ENCODE measurements around the gene APBB2. TPM values are rescaled to one million over a fixed set of nuclear protein-coding genes. Genes with fewer than 3 reads are reported as not detected.

The APBB2 gene
- total RNA-seq, 2 experiments from 2014 or later = 3.1 to 5.5 TPM

DNA sequence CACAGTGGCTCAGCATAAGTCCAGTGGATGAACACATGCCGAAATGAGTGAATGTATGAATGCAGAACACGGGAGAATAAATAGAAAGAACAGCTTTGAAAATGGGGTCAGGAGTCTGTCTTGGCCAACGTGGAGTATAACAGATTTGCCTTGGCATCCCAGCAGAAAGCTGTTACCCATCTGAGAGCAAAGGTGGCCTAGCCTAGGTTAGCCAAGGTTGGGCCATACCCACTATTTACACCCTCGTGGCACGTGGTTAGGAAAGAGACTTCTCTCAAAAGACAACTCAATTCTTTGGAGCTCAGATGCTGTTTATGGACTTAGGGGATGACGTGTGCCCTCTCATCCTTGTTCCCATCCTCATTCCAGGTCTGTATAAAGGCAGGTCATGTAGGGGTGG is 337.3 kb downstream of the APBB2 start:
- Mint-ChIP-seq H3K36me3 (no peaks in the 10 kb centered on the region), H3K4me1 (peaks cover 4% of the 10 kb centered on the region), H3K27me3 (peaks cover 8% of the 10 kb centered on the region), H3K27ac (no peak overlapping the region), H3K9me3 (no peaks in the 10 kb centered on the region), H3K4me3 (no peak overlapping the region)
- DNase-seq = no peak

DNA sequence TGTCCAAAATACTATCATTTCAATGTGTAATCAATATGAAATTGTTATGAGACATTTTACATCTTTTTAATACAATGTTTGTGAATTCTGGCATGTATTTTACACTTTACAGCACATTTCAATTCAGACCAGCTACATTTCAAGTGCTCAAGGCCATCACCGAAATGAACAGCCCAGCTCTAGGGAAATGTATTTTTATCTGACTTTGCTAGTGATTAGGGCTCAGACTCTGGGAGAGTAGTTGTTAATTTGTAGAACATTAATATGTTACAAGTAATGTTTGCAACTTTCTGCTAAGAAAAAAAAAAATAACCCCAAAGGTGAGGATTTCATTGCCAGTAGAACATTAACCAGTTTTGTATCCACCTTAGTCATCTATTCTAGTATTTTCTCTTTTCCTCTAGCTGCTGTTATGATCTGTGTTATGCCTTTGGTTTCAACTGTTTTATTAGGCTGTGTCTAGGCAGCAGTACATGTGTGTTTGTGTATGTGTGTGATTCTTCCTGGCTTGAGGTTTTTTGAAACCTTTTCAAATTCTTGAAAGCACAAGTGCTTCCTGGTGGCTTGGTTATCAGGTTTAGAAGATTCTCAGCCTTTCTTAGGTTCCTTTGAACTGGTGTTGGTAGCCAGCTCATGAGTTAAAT is 338.7 kb downstream of the APBB2 start:
- H3K4me1 Mint-ChIP-seq = peaks cover 4% of the 10 kb centered on the region
- no peaks in the 10 kb centered on the region for H3K9me3 Mint-ChIP-seq
- H3K4me3 Mint-ChIP-seq = no peak overlapping the region
- H3K27ac Mint-ChIP-seq = no peak overlapping the region
- H3K27me3 Mint-ChIP-seq = peaks cover 5% of the 10 kb centered on the region
- no peak for DNase-seq
- no peaks in the 10 kb centered on the region for H3K36me3 Mint-ChIP-seq

DNA sequence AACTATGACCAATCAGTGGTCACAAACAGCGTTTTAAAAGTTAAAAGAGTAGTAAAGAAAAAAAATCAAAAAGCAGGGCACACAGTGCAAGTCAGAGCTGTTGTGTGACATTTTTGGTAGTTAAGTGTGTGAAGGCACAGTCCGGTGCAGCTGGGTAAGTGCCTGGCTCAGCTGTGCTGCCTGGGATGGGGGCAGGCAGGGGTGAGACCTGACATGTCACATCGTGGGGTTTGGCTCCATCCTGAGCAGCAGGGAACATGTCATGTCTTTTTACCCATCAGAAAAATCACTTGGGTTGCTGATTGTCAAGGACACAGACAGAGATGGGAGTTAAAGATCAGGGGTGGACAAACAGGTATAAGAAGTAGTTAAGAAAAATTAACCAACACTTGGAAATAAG is 339.4 kb downstream of the APBB2 start:
- Mint-ChIP-seq H3K36me3 (no peaks in the 10 kb centered on the region), H3K9me3 (no peaks in the 10 kb centered on the region), H3K27ac (no peak overlapping the region), H3K4me3 (no peak overlapping the region), H3K4me1 (peaks cover 4% of the 10 kb centered on the region), H3K27me3 (peaks cover 2% of the 10 kb centered on the region)
- no peak for DNase-seq

DNA sequence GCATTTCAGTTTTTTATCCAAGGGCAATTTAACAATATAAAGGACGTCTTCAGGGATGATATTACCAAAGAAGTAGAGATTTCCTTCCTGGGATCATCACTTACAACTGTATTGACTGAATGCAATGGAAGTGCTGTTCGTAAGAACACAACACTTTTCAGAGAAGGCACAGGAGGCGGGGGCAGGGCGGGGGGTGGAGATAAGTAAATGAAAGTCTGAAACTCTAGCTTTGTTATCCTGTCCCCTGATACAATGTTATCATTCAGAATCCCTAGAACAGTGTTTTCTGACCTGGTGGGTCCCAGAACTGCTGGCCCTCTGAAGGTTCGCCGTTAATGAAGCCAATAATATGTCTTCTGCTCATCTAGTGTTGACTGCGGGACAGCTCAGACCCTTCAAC is 340.0 kb downstream of the APBB2 start:
- Mint-ChIP-seq H3K36me3 (no peaks in the 10 kb centered on the region), H3K9me3 (no peaks in the 10 kb centered on the region), H3K27ac (no peak overlapping the region), H3K4me3 (no peak overlapping the region), H3K4me1 (peaks cover 4% of the 10 kb centered on the region), H3K27me3 (no peaks in the 10 kb centered on the region)
- no peak for DNase-seq

DNA sequence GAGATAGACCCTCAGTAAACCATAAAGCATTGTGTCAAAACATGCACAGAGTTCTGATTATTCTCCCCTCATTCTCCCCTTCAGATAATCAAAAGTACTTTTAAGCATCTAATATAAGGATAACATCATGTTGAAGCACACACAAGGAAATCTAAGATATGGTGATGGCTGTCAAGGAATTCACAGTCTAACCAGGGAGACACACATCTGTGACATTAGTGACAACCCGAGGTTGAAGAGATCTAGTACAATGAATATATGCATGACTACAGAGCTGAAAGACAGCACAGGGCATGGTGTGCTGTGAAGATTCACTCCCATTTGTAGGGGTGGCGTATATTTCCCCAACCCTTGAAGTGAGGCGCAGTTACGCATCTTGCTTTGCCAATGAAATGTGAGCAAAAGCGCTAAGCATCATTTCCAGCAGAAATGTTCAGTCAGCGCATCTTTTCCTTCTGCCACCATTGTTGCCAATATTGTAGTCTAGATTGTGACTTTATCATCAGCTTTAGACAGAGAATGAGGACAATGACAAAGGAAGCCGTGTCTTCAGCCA is 342.6 kb downstream of the APBB2 start:
- H3K36me3 Mint-ChIP-seq = no peaks in the 10 kb centered on the region
- DNase-seq = no peak
- H3K27me3 Mint-ChIP-seq = peaks cover 5% of the 10 kb centered on the region
- H3K9me3 Mint-ChIP-seq = no peaks in the 10 kb centered on the region
- peaks cover 4% of the 10 kb centered on the region for H3K4me1 Mint-ChIP-seq
- no peak overlapping the region for H3K4me3 Mint-ChIP-seq
- no peak overlapping the region for H3K27ac Mint-ChIP-seq

DNA sequence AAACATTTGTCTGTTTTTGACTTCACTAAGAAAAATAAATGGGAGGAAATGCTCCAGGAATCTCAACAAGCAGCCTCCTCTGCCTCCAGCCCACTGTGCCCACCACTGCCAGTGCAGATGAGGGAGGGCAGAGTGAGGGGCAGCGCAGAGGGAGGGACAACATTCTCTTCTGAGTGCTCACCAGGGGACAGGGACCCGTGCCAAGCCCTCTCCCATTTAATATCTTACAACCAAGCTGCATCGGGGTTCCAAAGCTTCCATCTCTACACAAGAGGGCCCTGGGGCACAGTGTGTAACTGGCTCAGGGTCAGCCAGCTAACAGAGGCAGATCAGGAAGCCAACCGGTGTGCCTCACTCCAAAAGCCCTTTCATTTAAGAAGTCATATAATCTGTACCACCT is 344.2 kb downstream of the APBB2 start:
- Mint-ChIP-seq H3K4me1 (no peaks in the 10 kb centered on the region), H3K27ac (no peak overlapping the region), H3K27me3 (peaks cover 5% of the 10 kb centered on the region), H3K9me3 (no peaks in the 10 kb centered on the region), H3K36me3 (no peaks in the 10 kb centered on the region), H3K4me3 (no peak overlapping the region)
- no peak for DNase-seq

- Mint-ChIP-seq H3K4me1 (no peaks in the 10 kb centered on the region), H3K27me3 (peaks cover 7% of the 10 kb centered on the region), H3K36me3 (no peaks in the 10 kb centered on the region), H3K27ac (no peak overlapping the region), H3K9me3 (no peaks in the 10 kb centered on the region), H3K4me3 (no peak overlapping the region)
- DNase-seq = no peak
Measured at GRCh38 chr4:40865696-40866095, 348.6 kb downstream of the APBB2 start.

GRCh38 chr4:40864531-40864930 is 349.8 kb downstream of the APBB2 start:
- Mint-ChIP-seq H3K4me1 (no peaks in the 10 kb centered on the region), H3K27me3 (peaks cover 14% of the 10 kb centered on the region), H3K27ac (no peak overlapping the region), H3K9me3 (no peaks in the 10 kb centered on the region), H3K4me3 (no peak overlapping the region), H3K36me3 (no peaks in the 10 kb centered on the region)
- DNase-seq = no peak

- peaks cover 6% of the 10 kb centered on the region for H3K4me1 Mint-ChIP-seq
- H3K27me3 Mint-ChIP-seq = peaks cover 55% of the 10 kb centered on the region
- H3K27ac Mint-ChIP-seq = no peak overlapping the region
- H3K36me3 Mint-ChIP-seq = no peaks in the 10 kb centered on the region
- DNase-seq = no peak
- H3K4me3 Mint-ChIP-seq = no peak overlapping the region
- no peaks in the 10 kb centered on the region for H3K9me3 Mint-ChIP-seq
Measured at GRCh38 chr4:40858962-40859361, 355.4 kb downstream of the APBB2 start.

DNA sequence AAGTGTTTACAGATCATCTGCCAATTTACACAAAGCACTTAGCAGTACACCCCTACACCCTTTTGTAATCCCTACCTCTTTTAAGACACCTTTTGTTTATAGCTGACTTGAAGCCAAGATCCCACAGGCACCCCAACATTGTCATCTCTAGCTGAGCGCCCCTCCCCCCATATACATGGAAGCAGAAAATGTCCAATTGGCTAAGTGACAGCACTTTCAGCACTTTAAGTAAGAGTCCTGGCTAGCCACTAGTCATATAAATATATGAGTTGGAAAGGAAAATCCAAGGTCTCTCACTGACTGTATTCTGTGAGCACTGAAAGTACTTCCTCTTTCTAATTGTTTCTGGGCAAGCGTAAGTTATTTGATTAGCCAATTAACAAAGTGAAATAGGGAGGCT is 356.4 kb downstream of the APBB2 start:
- no peaks in the 10 kb centered on the region for H3K9me3 Mint-ChIP-seq
- H3K27me3 Mint-ChIP-seq = peaks cover 65% of the 10 kb centered on the region
- DNase-seq = no peak
- no peak overlapping the region for H3K4me3 Mint-ChIP-seq
- H3K27ac Mint-ChIP-seq = no peak overlapping the region
- peaks cover 6% of the 10 kb centered on the region for H3K4me1 Mint-ChIP-seq
- H3K36me3 Mint-ChIP-seq = no peaks in the 10 kb centered on the region

DNA sequence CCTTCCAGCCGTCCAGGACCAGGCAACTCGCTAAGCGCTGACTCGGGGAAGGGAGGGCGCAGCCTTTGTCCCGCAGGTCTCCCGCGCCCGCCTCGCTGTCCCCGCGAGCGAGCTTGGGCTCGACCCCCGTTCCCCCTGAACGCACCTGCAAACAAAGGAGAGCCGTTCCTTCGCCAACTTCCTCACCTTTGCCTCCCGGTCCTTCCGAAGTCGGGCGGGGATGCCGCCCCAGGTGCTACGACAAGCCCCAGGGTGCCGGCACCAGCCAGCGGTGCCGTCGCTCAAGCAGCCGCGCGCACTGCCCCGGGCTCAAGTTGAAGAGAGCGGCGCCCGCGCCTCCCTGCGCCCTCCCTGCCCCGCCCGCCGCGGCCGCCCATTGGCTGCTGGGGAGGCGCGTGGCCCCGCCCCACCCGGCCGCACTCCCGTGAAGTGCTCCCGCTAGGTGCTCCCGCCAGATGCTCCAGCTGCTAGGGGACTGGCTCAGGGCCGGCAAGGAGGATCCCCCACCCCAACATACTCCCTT is 357.4 kb downstream of the APBB2 start:
- Mint-ChIP-seq H3K27ac (no peak overlapping the region), H3K4me3 (peak overlapping the region; percentile 71), H3K36me3 (no peaks in the 10 kb centered on the region), H3K4me1 (peaks cover 6% of the 10 kb centered on the region), H3K27me3 (peaks cover 76% of the 10 kb centered on the region), H3K9me3 (no peaks in the 10 kb centered on the region)
- DNase-seq = peak; percentile 71

GRCh38 chr4:40856277-40856839 is 358.0 kb downstream of the APBB2 start:
- DNase-seq = no peak
- H3K27me3 Mint-ChIP-seq = peaks cover 76% of the 10 kb centered on the region
- peak overlapping the region; percentile 71 for H3K4me3 Mint-ChIP-seq
- H3K36me3 Mint-ChIP-seq = no peaks in the 10 kb centered on the region
- no peaks in the 10 kb centered on the region for H3K9me3 Mint-ChIP-seq
- H3K4me1 Mint-ChIP-seq = peaks cover 6% of the 10 kb centered on the region
- no peak overlapping the region for H3K27ac Mint-ChIP-seq

- Mint-ChIP-seq H3K27ac (no peak overlapping the region), H3K4me1 (no peaks in the 10 kb centered on the region), H3K9me3 (no peaks in the 10 kb centered on the region), H3K4me3 (no peak overlapping the region), H3K36me3 (no peaks in the 10 kb centered on the region), H3K27me3 (peaks cover 32% of the 10 kb centered on the region)
- no peak for DNase-seq
Measured at GRCh38 chr4:40850496-40850895, 363.8 kb downstream of the APBB2 start.

GRCh38 chr4:40848940-40849339 is 365.4 kb downstream of the APBB2 start:
- no peak for DNase-seq
- H3K9me3 Mint-ChIP-seq = no peaks in the 10 kb centered on the region
- H3K4me3 Mint-ChIP-seq = no peak overlapping the region
- no peaks in the 10 kb centered on the region for H3K4me1 Mint-ChIP-seq
- H3K27ac Mint-ChIP-seq = no peak overlapping the region
- H3K36me3 Mint-ChIP-seq = no peaks in the 10 kb centered on the region
- H3K27me3 Mint-ChIP-seq = peaks cover 21% of the 10 kb centered on the region

- DNase-seq = no peak
- H3K27me3 Mint-ChIP-seq = peaks cover 14% of the 10 kb centered on the region
- no peak overlapping the region for H3K4me3 Mint-ChIP-seq
- no peaks in the 10 kb centered on the region for H3K9me3 Mint-ChIP-seq
- no peaks in the 10 kb centered on the region for H3K4me1 Mint-ChIP-seq
- H3K36me3 Mint-ChIP-seq = no peaks in the 10 kb centered on the region
- no peak overlapping the region for H3K27ac Mint-ChIP-seq
Measured at GRCh38 chr4:40848251-40848650, 366.1 kb downstream of the APBB2 start.

DNA sequence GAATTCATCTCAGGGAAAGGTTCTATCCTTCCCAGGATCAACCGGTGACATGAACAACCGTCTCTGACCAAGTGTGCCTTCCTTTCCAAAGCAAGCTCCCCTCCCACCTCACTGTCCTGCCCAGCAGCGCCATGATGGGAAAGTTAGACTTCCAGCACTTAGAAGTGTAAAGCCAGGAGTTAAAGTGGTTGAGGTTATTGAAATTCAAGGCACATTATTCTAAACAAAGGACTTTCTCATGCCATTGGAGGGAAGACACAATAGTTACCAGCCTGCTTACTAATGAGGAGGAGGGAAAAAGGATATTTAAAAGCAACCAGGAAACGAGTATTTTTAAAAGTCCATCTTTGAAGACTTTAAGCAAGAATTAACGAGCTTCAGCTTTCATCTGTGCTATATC is 367.8 kb downstream of the APBB2 start:
- Mint-ChIP-seq H3K9me3 (no peaks in the 10 kb centered on the region), H3K27ac (no peak overlapping the region), H3K4me3 (no peak overlapping the region), H3K4me1 (no peaks in the 10 kb centered on the region), H3K27me3 (no peaks in the 10 kb centered on the region), H3K36me3 (no peaks in the 10 kb centered on the region)
- no peak for DNase-seq

Measured in activated naive CD8-positive, alpha-beta T cell treated with anti-CD3 and anti-CD28 coated beads for 36 hours (primary cell).